Measurements from ENCODE around the gene RXFP1. TPM values are rescaled to one million over a fixed set of nuclear protein-coding genes. Genes with fewer than 3 reads are reported as not detected.

The RXFP1 gene
- total RNA-seq: not detected in 2 replicates
- not detected in 2 replicates for polyA plus RNA-seq

GRCh38 chr4:158521484-158522088 lies at the start of gene RXFP1:
Gene RXFP1, plus strand, starts transcription at chr4:158521882. Its CDS starts 95 bp downstream, at chr4:158521977.
- Histone ChIP-seq H3K4me2 (peak within 1 kb of the TSS; percentile 45), H3K4me3 (no peak within 1 kb of the TSS), H2AFZ (peak within 1 kb of the TSS; percentile 1), H3K9me2 (replicated peaks; ENCODE audit: insufficient read depth) (no peaks in the 10 kb centered on the region), H3K9me3 (ENCODE audit: low read depth) (no peaks in the 10 kb centered on the region), H3K27ac (no peak within 1 kb of the TSS), H4K20me1 (ENCODE audit: insufficient read depth, poor library complexity, severe bottlenecking) (no peaks in the 10 kb centered on the region), H3K4me1 (ENCODE audit: insufficient read depth) (no peaks in the 10 kb centered on the region), H3K36me3 (replicated peaks; ENCODE audit: insufficient read depth, low read depth) (no peaks in the 10 kb centered on the region), H3K27me3 (no peaks in the 10 kb centered on the region), H3K79me2 (no peaks in the 10 kb centered on the region)
- 58% methylated on average over 11 of the region's 11 CpGs for WGBS (ENCODE audit: low lambda C conversion rate, missing lambda C conversion rate)
- TF ChIP-seq CTCF (IDR thresholded peaks at IDR 0.05; ENCODE audit: poor library complexity) (no peak), EZH2phosphoT487 (IDR thresholded peaks at IDR 0.05; ENCODE audit: low read depth, severe bottlenecking, unreplicated experiment) (no peak), EZH2 (IDR thresholded peaks at IDR 0.05; ENCODE audit: borderline replicate concordance) (no peak)
- DNase-seq (ENCODE audit: low spot score): no peak

DNA sequence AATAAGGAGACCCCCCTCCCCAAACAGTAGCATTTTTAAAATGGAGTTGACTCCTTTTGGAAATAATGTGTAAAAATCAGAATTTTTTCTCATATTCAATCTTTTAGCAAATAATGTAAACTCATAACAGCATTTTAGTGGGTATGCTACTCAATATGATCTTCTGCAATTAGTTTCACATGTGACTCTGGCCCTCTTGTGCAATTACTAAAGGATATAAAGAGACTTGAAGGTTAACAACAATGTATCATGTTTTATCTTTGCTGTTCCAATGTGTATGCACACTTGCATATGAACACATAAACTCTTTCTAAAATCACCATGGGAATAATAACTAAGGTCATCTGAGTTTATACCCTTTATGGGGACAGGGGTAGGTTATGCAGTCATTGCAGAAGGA lies 39.9 kb upstream of the RXFP1 start:
- H3K79me2 ChIP-seq: no peaks in the 10 kb centered on the region
- no peaks in the 10 kb centered on the region for H3K4me1 ChIP-seq (ENCODE audit: insufficient read depth)
- TF ChIP-seq EZH2 (IDR thresholded peaks at IDR 0.05; ENCODE audit: borderline replicate concordance) (no peak), CTCF (IDR thresholded peaks at IDR 0.05; ENCODE audit: poor library complexity) (no peak), EZH2phosphoT487 (IDR thresholded peaks at IDR 0.05; ENCODE audit: low read depth, severe bottlenecking, unreplicated experiment) (no peak)
- H3K27ac ChIP-seq: no peak overlapping the region
- no peak overlapping the region for H3K4me2 ChIP-seq
- H3K4me3 ChIP-seq: no peak overlapping the region
- no peak overlapping the region for H2AFZ ChIP-seq
- H4K20me1 ChIP-seq (ENCODE audit: insufficient read depth, poor library complexity, severe bottlenecking): no peaks in the 10 kb centered on the region
- H3K9me3 ChIP-seq (ENCODE audit: low read depth): no peaks in the 10 kb centered on the region
- no peak for DNase-seq (ENCODE audit: low spot score)
- H3K27me3 ChIP-seq: no peaks in the 10 kb centered on the region
- no peaks in the 10 kb centered on the region for H3K36me3 ChIP-seq (replicated peaks; ENCODE audit: insufficient read depth, low read depth)
- no peaks in the 10 kb centered on the region for H3K9me2 ChIP-seq (replicated peaks; ENCODE audit: insufficient read depth)

DNA sequence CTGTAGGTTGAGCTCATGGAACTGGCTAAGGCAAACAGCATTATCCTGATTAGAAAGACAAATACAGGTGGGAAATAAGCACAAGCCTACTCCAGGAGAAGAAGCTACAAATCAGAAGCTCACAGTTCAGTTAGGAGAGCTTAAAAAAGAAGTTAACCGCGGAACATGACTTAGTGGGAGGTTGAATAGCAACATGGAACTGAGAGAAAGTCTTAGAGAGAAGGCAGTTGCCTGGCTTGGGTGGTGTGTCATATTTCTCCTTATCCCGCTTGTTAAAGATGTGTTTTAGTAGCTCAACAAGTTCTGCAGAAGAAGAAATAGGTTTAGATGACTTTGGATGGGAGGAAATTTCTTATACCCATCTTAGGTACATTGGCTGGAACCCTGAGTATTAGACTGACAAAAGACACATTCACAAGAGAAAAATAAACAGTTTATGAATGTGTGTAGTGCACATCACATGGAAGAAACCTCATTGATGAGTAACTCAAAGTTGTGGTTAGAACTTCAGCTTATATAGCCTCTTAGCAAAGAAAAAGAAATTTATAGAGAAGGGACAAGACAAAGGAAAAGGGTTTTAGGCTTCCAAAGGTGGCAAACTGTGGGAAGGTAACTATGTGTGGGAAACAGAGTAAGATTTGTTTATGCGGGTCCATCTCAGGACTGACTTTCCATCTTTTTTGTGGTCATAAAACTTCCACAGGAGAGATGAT lies 37.4 kb upstream of the RXFP1 start:
- DNase-seq (ENCODE audit: low spot score): no peak
- H3K36me3 ChIP-seq (replicated peaks; ENCODE audit: insufficient read depth, low read depth): no peaks in the 10 kb centered on the region
- H3K79me2 ChIP-seq: no peaks in the 10 kb centered on the region
- WGBS (ENCODE audit: low lambda C conversion rate, missing lambda C conversion rate): 82% methylated on average over 4 of the region's 4 CpGs
- no peaks in the 10 kb centered on the region for H3K9me2 ChIP-seq (replicated peaks; ENCODE audit: insufficient read depth)
- no peak overlapping the region for H3K27ac ChIP-seq
- H3K9me3 ChIP-seq (ENCODE audit: low read depth): no peaks in the 10 kb centered on the region
- no peak overlapping the region for H3K4me2 ChIP-seq
- TF ChIP-seq EZH2phosphoT487 (IDR thresholded peaks at IDR 0.05; ENCODE audit: low read depth, severe bottlenecking, unreplicated experiment): no peak
- TF ChIP-seq EZH2 (IDR thresholded peaks at IDR 0.05; ENCODE audit: borderline replicate concordance): no peak
- TF ChIP-seq CTCF (IDR thresholded peaks at IDR 0.05; ENCODE audit: poor library complexity): no peak
- no peaks in the 10 kb centered on the region for H3K4me1 ChIP-seq (ENCODE audit: insufficient read depth)
- no peak overlapping the region for H2AFZ ChIP-seq
- no peaks in the 10 kb centered on the region for H3K27me3 ChIP-seq
- H4K20me1 ChIP-seq (ENCODE audit: insufficient read depth, poor library complexity, severe bottlenecking): no peaks in the 10 kb centered on the region
- H3K4me3 ChIP-seq: no peak overlapping the region
